Panc1 (cell line): ENCODE results near the gene CROCC. TPM values are rescaled to one million over a fixed set of nuclear protein-coding genes. Genes with fewer than 3 reads are reported as not detected.

Source experiments
- ATAC-seq: fragments of 200-7000 bp; cut with Tn5 transposase; 2 replicates; pipeline ENCODE4 v1.9.1; 2020; ENCODE audit warnings: mild to moderate bottlenecking, moderate library complexity
- BruUV-seq: library from RNA; stranded (reverse); fragments of 400-500 nt; replicated peaks from 2 replicates; lab custom pipeline; 2021; lab: Mats Ljungman, UMichigan
- CTCF ChIA-PET: fragments of 300-600 bp; sonication (Branson Sonifier 250); formaldehyde crosslinking; loops from one replicate; lab custom pipeline; 2022; ENCODE audit warnings: antibody characterized with exemption; lab: Charles Lee
- POLR2A ChIA-PET: fragments of 300-600 bp; sonication (Branson Sonifier 250); formaldehyde crosslinking; loops from one replicate; lab custom pipeline; 2022; ENCODE audit warnings: antibody characterized with exemption; lab: Charles Lee
- DNase-seq: peaks from one replicate; pipeline ENCODE4 v3.0.0-alpha.2; 2010; ENCODE audit warnings: low read depth, low spot score
- H3K27ac ChIP-seq: 2 replicates; pipeline ENCODE4 v1.5.1; 2011; ENCODE audit warnings: mild to moderate bottlenecking, low read length, inconsistent platforms
- H3K27me3 ChIP-seq: fragments of 200-500 bp; sonication (Bioruptor generic); 2 replicates; pipeline ENCODE4 v1.6.0; 2014; ENCODE audit warnings: low read length, inconsistent platforms; ENCODE audit not compliant: control insufficient read depth, insufficient read depth
- H3K36me3 ChIP-seq: fragments of 200-500 bp; sonication (Bioruptor generic); 2 replicates; pipeline ENCODE4 v1.5.1; 2014; ENCODE audit warnings: inconsistent platforms, mild to moderate bottlenecking, low read length, moderate library complexity; ENCODE audit not compliant: control insufficient read depth, insufficient read depth
- H3K4me1 ChIP-seq: 2 replicates; pipeline ENCODE4 v1.5.1; 2011; ENCODE audit warnings: inconsistent platforms, mild to moderate bottlenecking, low read length, moderate library complexity; ENCODE audit not compliant: control insufficient read depth, insufficient read depth
- H3K4me3 ChIP-seq, 2 experiments: 2 replicates each; pipeline ENCODE4 v1.5.1; 2011 to 2012; ENCODE audit warnings: low read depth in 2 of 2, low read length in 2 of 2, mild to moderate bottlenecking in 2 of 2, inconsistent platforms in 1 of 2, moderate library complexity in 1 of 2
- H3K9me3 ChIP-seq: fragments of 200-500 bp; sonication (Bioruptor generic); 2 replicates; pipeline ENCODE4 v1.5.1; 2014; ENCODE audit warnings: low read depth, mild to moderate bottlenecking, inconsistent platforms, low read length, moderate library complexity; ENCODE audit not compliant: control insufficient read depth, insufficient read depth
- CTCF ChIP-seq: fragments of 450-650 bp; IDR thresholded peaks from 2 replicates; pipeline ENCODE4 v1.5.1; 2017; ENCODE audit warnings: mild to moderate bottlenecking
- POLR2AphosphoS5 ChIP-seq: IDR thresholded peaks from 2 replicates; pipeline ENCODE4 v1.6.1; 2012; ENCODE audit warnings: mild to moderate bottlenecking, low read depth, low read length, moderate library complexity
- REST ChIP-seq, 2 experiments: IDR thresholded peaks; 2 replicates each; pipeline ENCODE4 v1.6.1; 2011 to 2012; ENCODE audit warnings: low read depth in 2 of 2, control low read depth in 1 of 2, low read length in 1 of 2, mild to moderate bottlenecking in 1 of 2, moderate library complexity in 1 of 2; ENCODE audit not compliant: insufficient read depth in 1 of 2
- SIN3A ChIP-seq: IDR thresholded peaks from 2 replicates; pipeline ENCODE4 v1.6.1; 2012; ENCODE audit warnings: low read depth, mild to moderate bottlenecking, low read length, moderate library complexity, borderline replicate concordance; ENCODE audit not compliant: insufficient read depth
- TCF7L2 ChIP-seq: IDR thresholded peaks from 2 replicates; pipeline ENCODE4 v1.6.1; 2011; ENCODE audit warnings: mild to moderate bottlenecking, low read depth, low read length, inconsistent platforms
- in situ Hi-C: cut with HindIII; loops from 2 replicates; pipeline ENCODE4 v1.10.0; 2016; ENCODE audit warnings: low sequenced_read_pairs, low pct_unique_long_range_greater_than_20kb
- intact Hi-C: fragments of 100-400 bp; cut with micrococcal nuclease; formaldehyde crosslinking; loops from one replicate; pipeline ENCODE4 v1.10.0; 2022; ENCODE audit not compliant: unreplicated experiment
- total RNA-seq: library from RNA; stranded (reverse); gene quantifications from one replicate; pipeline ENCODE4 v1.2.1, GENCODE V29; 2021; ENCODE audit not compliant: unreplicated experiment

The CROCC gene
- total RNA-seq, 1 experiment from 2014 or later: 13.6 TPM

GRCh38 chr1:16978567-16979474, 57.1 kb downstream of the CROCC start:
- in situ Hi-C loops: no loop called here
- POLR2A ChIA-PET: interaction anchor here (0.7 kb wide), 1 partner anchor 38 kb away, joined by 5 read pairs; no protein-coding TSS in a partner anchor
- CTCF ChIA-PET: no interaction called here

More at GRCh38 chr1:16978567-16979474, 57.1 kb downstream of the CROCC start:
- Histone ChIP-seq H3K9me3 (no peaks in the 10 kb centered on the region), H3K4me1 (0 out of 2 replicates have a peak, but pooled peaks cover 4% of the 10 kb centered on the region), H3K36me3 (peaks cover 3% of the 10 kb centered on the region; the same call in 1 of the 2 replicates), H3K4me3 (peak overlapping the region; percentile 45 to 59; a peak in 3 of 4 replicates), H3K27ac (no peak overlapping the region), H3K27me3 (no peaks in the 10 kb centered on the region)
- intact Hi-C loops: no loop called here
- DNase-seq: no peak
- TF ChIP-seq REST (IDR thresholded peaks at IDR 0.05; ENCODE audit: insufficient read depth in 1 of 2, low read depth in 2 of 2, low read length in 1 of 2) (no peak), CTCF (no peak), TCF7L2 (no peak), POLR2AphosphoS5 (no peak), SIN3A (no peak)
- ATAC-seq: no peak
- BruUV-seq: no TSS peak
